ENCODE results near the gene C3orf18.

- TF ChIP-seq, protein P1, sequence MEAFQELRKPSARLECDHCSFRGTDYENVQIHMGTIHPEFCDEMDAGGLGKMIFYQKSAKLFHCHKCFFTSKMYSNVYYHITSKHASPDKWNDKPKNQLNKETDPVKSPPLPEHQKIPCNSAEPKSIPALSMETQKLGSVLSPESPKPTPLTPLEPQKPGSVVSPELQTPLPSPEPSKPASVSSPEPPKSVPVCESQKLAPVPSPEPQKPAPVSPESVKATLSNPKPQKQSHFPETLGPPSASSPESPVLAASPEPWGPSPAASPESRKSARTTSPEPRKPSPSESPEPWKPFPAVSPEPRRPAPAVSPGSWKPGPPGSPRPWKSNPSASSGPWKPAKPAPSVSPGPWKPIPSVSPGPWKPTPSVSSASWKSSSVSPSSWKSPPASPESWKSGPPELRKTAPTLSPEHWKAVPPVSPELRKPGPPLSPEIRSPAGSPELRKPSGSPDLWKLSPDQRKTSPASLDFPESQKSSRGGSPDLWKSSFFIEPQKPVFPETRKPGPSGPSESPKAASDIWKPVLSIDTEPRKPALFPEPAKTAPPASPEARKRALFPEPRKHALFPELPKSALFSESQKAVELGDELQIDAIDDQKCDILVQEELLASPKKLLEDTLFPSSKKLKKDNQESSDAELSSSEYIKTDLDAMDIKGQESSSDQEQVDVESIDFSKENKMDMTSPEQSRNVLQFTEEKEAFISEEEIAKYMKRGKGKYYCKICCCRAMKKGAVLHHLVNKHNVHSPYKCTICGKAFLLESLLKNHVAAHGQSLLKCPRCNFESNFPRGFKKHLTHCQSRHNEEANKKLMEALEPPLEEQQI (IDR thresholded peaks at IDR 0.05): no peak
- TF ChIP-seq CBFB (CRISPR knock-in tag; IDR thresholded peaks at IDR 0.05) (no peak), MCM3 (IDR thresholded peaks at IDR 0.05) (no peak), ZNF175 (CRISPR knock-in tag; IDR thresholded peaks at IDR 0.05; ENCODE audit: low read depth) (no peak), ZC3H8 (IDR thresholded peaks at IDR 0.05) (no peak), MXI1 (IDR thresholded peaks at IDR 0.05; ENCODE audit: low read depth, low read length) (no peak), SAFB2 (IDR thresholded peaks at IDR 0.05; ENCODE audit: borderline replicate concordance, low read depth, low read length, severe bottlenecking) (no peak)
- TF ChIP-seq, protein P2, sequence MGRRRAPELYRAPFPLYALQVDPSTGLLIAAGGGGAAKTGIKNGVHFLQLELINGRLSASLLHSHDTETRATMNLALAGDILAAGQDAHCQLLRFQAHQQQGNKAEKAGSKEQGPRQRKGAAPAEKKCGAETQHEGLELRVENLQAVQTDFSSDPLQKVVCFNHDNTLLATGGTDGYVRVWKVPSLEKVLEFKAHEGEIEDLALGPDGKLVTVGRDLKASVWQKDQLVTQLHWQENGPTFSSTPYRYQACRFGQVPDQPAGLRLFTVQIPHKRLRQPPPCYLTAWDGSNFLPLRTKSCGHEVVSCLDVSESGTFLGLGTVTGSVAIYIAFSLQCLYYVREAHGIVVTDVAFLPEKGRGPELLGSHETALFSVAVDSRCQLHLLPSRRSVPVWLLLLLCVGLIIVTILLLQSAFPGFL (CRISPR knock-in tag; IDR thresholded peaks at IDR 0.05): no peak
- TF ChIP-seq, protein P3, sequence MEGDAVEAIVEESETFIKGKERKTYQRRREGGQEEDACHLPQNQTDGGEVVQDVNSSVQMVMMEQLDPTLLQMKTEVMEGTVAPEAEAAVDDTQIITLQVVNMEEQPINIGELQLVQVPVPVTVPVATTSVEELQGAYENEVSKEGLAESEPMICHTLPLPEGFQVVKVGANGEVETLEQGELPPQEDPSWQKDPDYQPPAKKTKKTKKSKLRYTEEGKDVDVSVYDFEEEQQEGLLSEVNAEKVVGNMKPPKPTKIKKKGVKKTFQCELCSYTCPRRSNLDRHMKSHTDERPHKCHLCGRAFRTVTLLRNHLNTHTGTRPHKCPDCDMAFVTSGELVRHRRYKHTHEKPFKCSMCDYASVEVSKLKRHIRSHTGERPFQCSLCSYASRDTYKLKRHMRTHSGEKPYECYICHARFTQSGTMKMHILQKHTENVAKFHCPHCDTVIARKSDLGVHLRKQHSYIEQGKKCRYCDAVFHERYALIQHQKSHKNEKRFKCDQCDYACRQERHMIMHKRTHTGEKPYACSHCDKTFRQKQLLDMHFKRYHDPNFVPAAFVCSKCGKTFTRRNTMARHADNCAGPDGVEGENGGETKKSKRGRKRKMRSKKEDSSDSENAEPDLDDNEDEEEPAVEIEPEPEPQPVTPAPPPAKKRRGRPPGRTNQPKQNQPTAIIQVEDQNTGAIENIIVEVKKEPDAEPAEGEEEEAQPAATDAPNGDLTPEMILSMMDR (IDR thresholded peaks at IDR 0.05 in 2 of 3, conservative IDR thresholded peaks at IDR 0.05 in 1 of 3; ENCODE audit: insufficient read depth in 2 of 3, low read depth in 1 of 3, low read length in 3 of 3): no peak
Measured at GRCh38 chr3:50562861-50563260, 4.7 kb downstream of the C3orf18 start.
